ENCODE results near the gene SON. TPM values are rescaled to one million over a fixed set of nuclear protein-coding genes. Genes with fewer than 3 reads are reported as not detected.

Gene SON, protein sequence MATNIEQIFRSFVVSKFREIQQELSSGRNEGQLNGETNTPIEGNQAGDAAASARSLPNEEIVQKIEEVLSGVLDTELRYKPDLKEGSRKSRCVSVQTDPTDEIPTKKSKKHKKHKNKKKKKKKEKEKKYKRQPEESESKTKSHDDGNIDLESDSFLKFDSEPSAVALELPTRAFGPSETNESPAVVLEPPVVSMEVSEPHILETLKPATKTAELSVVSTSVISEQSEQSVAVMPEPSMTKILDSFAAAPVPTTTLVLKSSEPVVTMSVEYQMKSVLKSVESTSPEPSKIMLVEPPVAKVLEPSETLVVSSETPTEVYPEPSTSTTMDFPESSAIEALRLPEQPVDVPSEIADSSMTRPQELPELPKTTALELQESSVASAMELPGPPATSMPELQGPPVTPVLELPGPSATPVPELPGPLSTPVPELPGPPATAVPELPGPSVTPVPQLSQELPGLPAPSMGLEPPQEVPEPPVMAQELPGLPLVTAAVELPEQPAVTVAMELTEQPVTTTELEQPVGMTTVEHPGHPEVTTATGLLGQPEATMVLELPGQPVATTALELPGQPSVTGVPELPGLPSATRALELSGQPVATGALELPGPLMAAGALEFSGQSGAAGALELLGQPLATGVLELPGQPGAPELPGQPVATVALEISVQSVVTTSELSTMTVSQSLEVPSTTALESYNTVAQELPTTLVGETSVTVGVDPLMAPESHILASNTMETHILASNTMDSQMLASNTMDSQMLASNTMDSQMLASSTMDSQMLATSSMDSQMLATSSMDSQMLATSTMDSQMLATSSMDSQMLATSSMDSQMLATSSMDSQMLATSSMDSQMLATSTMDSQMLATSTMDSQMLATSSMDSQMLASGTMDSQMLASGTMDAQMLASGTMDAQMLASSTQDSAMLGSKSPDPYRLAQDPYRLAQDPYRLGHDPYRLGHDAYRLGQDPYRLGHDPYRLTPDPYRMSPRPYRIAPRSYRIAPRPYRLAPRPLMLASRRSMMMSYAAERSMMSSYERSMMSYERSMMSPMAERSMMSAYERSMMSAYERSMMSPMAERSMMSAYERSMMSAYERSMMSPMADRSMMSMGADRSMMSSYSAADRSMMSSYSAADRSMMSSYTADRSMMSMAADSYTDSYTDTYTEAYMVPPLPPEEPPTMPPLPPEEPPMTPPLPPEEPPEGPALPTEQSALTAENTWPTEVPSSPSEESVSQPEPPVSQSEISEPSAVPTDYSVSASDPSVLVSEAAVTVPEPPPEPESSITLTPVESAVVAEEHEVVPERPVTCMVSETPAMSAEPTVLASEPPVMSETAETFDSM (N-terminal part only)
- 100 to 1,000 TPM; 134 to 474 (median 401) TPM for total RNA-seq

DNA sequence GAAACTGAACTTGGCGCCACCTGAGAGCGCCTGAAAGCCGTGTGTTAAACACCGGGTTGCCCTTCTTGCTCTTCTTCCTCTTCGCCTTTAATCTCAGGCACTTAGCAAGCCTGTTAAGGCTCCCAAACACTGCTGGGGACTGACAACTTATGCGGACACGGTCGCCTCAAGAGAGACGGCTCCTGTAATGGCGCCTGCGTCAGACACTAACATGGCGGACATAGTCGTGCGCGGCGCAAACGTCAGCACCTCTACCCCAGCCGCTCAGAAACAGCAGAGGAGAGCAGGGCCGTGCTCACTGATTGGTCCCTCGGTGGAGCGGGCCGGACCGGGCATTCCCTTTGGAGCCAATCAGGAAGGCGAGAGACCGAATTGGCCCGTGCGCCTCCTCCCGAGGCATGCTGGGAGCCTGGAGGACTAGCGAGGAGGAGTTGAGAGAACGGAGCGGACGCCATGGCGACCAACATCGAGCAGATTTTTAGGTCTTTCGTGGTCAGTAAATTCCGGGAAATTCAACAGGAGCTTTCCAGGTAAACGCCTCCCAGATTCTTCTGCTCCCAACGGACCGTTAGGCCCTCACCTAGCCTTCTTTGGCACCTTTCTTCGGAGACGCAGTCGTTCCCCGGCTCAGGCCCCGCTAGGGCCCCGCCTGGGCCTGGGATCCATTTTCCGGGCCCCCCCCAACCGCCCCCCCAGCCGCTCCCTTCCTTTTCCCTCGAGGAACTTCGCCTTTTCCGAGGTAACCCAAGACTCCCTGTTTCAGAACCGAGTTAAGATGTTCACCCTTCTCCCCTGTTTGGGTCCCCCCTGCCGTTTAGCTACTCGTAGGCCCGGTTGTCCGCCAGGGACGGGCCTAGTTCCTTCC lies at the start of gene SON:
TSS of gene SON (plus strand) at position 399 of the 865 bp plus-strand sequence. CDS start at position 454, 55 bp downstream.
- 1% methylated on average over 13 to 23 of the region's 57 CpGs for WGBS, 2 donors (ENCODE audit: low coverage in 1 of 2)

DNA sequence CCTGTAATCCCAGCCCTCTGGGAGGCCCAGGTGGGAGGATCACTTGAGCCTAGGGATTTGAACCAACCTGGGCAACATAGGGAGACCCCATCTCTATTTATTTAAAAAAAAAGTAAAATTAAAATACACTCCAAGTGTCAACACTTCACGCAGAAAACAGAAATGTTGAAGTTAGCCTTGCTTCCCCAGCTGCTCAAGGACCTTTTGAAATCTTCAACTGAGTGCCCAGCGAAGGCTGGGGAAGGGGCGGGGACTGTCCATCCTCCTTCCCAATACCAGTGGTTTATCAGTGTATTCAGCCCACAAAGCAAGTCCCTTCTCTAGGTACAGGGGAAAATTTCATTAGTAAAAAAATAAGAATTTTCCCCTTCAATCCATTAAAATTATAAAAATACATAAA lies 49.1 kb upstream of the SON start:
- TF ChIP-seq, protein P1, sequence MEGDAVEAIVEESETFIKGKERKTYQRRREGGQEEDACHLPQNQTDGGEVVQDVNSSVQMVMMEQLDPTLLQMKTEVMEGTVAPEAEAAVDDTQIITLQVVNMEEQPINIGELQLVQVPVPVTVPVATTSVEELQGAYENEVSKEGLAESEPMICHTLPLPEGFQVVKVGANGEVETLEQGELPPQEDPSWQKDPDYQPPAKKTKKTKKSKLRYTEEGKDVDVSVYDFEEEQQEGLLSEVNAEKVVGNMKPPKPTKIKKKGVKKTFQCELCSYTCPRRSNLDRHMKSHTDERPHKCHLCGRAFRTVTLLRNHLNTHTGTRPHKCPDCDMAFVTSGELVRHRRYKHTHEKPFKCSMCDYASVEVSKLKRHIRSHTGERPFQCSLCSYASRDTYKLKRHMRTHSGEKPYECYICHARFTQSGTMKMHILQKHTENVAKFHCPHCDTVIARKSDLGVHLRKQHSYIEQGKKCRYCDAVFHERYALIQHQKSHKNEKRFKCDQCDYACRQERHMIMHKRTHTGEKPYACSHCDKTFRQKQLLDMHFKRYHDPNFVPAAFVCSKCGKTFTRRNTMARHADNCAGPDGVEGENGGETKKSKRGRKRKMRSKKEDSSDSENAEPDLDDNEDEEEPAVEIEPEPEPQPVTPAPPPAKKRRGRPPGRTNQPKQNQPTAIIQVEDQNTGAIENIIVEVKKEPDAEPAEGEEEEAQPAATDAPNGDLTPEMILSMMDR (IDR thresholded peaks at IDR 0.05): no peak
- TF ChIP-seq EP300 (IDR thresholded peaks at IDR 0.05) (no peak), POLR2AphosphoS5 (IDR thresholded peaks at IDR 0.05) (no peak), POLR2A (IDR thresholded peaks at IDR 0.05) (no peak)
- 67 to 85% methylated on average over 1 to 3 of the region's 3 CpGs for WGBS, 2 donors (ENCODE audit: low coverage in 1 of 2)
- H3K36me3 ChIP-seq: no peaks in the 10 kb centered on the region
- H3K27me3 ChIP-seq: no peaks in the 10 kb centered on the region
- no peaks in the 10 kb centered on the region for H3K9me3 ChIP-seq
- H3K27ac ChIP-seq: no peak overlapping the region
- H3K4me1 ChIP-seq: peaks cover 0 to 15% (median 0%) of the 10 kb centered on the region in 3 donors
- ATAC-seq: no peak
- no peak overlapping the region for H3K4me3 ChIP-seq

More for the DNA sequence above, at the start of gene SON:
- Histone ChIP-seq H3K36me3 (peaks cover 0 to 32% of the 10 kb centered on the region in 2 donors), H3K27ac (peak within 1 kb of the TSS; percentile 91 to 99 (median 97)), H3K9me3 (no peaks in the 10 kb centered on the region), H3K4me3 (peak within 1 kb of the TSS; percentile 74 to 79), H3K27me3 (no peaks in the 10 kb centered on the region), H3K4me1 (peaks cover 3 to 49% (median 23%) of the 10 kb centered on the region in 3 donors)
- TF ChIP-seq, protein P1 (IDR thresholded peaks at IDR 0.05): peak in 2 of 4 experiments; percentile 3 to 6
- TF ChIP-seq POLR2AphosphoS5 (IDR thresholded peaks at IDR 0.05) (peak; percentile 93), POLR2A (IDR thresholded peaks at IDR 0.05) (peak; percentile 84 to 88), EP300 (IDR thresholded peaks at IDR 0.05) (no peak)
- ATAC-seq: peak; percentile 98

DNA sequence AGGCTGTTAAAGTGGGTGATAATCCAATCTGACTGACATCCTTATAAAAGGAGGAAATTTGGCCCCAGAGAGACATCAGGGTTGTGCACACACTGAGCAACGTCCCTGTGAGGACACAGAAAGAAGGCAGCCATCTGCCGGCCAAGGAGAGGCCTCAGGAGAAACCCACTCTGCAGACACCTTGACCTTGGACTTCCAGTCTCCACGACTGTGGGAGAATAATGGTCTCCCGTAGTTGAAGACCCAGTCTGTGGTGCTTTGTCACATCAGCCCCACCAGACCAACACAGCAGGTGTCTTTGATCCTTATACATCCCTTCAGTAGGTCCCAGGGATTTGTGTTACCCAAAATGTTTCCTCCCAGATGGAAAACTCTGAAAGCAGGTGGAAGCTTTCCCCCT lies 47.1 kb upstream of the SON start:
- no peaks in the 10 kb centered on the region for H3K27me3 ChIP-seq
- no peak overlapping the region for H3K27ac ChIP-seq
- no peak for TF ChIP-seq POLR2AphosphoS5 (IDR thresholded peaks at IDR 0.05)
- ATAC-seq: no peak
- no peaks in the 10 kb centered on the region for H3K36me3 ChIP-seq
- no peak overlapping the region for H3K4me3 ChIP-seq
- WGBS, 2 donors (ENCODE audit: low coverage in 1 of 2): 27 to 75% methylated on average over 2 of the region's 4 CpGs
- no peaks in the 10 kb centered on the region for H3K9me3 ChIP-seq
- peaks cover 0 to 11% (median 0%) of the 10 kb centered on the region in 3 donors for H3K4me1 ChIP-seq

DNA sequence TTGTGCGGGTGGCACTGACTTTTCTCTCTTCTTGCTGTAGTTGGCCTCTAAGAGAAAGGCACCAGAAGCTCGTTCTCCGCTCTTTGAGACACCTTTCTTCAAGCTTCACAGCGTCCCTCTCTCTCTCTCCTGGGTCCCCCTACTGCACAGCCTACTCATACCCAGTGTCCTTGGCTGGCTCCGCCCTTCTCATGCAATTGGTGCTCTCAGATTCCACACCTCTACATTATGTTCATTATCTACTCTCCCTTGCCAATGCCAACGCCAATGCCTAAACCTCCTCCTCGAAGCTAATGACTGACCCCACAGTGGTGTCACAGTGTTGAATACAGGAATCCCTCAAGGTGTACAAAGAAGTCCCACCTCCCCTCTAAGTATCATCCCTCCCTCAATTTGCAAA lies 46.5 kb upstream of the SON start:
- Histone ChIP-seq H3K4me1 (peaks cover 0 to 7% (median 0%) of the 10 kb centered on the region in 3 donors), H3K9me3 (no peaks in the 10 kb centered on the region), H3K27ac (no peak overlapping the region), H3K36me3 (no peaks in the 10 kb centered on the region), H3K4me3 (no peak overlapping the region), H3K27me3 (no peaks in the 10 kb centered on the region)
- ATAC-seq: no peak
- TF ChIP-seq, protein P1 (IDR thresholded peaks at IDR 0.05): no peak
- no peak for TF ChIP-seq POLR2AphosphoS5 (IDR thresholded peaks at IDR 0.05)
- TF ChIP-seq EP300 (IDR thresholded peaks at IDR 0.05): no peak
- TF ChIP-seq POLR2A (IDR thresholded peaks at IDR 0.05): no peak
- 59 to 60% methylated on average over 3 to 7 of the region's 7 CpGs for WGBS, 2 donors (ENCODE audit: low coverage in 1 of 2)
